HCT116 (cell line): ENCODE measurements around the gene CUL4A. TPM values are rescaled to one million over a fixed set of nuclear protein-coding genes. Genes with fewer than 3 reads are reported as not detected.

Source experiments
- ATAC-seq: fragments of 200-7000 bp; cut with Tn5 transposase; 2 replicates; pipeline ENCODE4 v1.9.1; 2020; ENCODE audit warnings: mild to moderate bottlenecking, moderate library complexity
- BruUV-seq: library from RNA; stranded (reverse); fragments of 400-500 nt; replicated peaks from 2 replicates; lab custom pipeline; 2021; lab: Mats Ljungman, UMichigan
- CTCF ChIA-PET: fragments of 300-600 bp; sonication (Branson Sonifier 250); formaldehyde crosslinking; loops from one replicate; lab custom pipeline; 2021; ENCODE audit warnings: antibody characterized with exemption; lab: Charles Lee
- POLR2A ChIA-PET: fragments of 300-600, 350-600 bp; sonication (Branson Sonifier 250); formaldehyde crosslinking; loops from one replicate; lab custom pipeline; 2021; ENCODE audit warnings: antibody characterized with exemption; lab: Charles Lee
- RAD21 ChIA-PET, 2 experiments: fragments of 300-600 bp; sonication (Branson Sonifier 250); formaldehyde crosslinking; loops; one replicate each; lab custom pipeline; 2023; ENCODE audit warnings: low total read pairs in 2 of 2; ENCODE audit not compliant: uncharacterized antibody in 2 of 2, unreplicated experiment in 2 of 2, low non-redundant PET in 1 of 2; lab: Charles Lee
- DNase-seq: peaks from one replicate; pipeline ENCODE4 v3.0.0-alpha.2; 2010; ENCODE audit warnings: low read depth, low spot score
- H2AFZ ChIP-seq: fragments of 200-600 bp; shearing (Covaris generic), sonication (generic); 2 replicates; pipeline ENCODE4 v1.6.1; 2017; ENCODE audit warnings: low read depth, mixed run types, mixed read lengths, antibody characterized with exemption, low read length; ENCODE audit not compliant: poor library complexity, severe bottlenecking
- H3K27ac ChIP-seq: 2 replicates; pipeline ENCODE4 v1.5.1; 2012; ENCODE audit warnings: low read depth, low read length
- H3K27me3 ChIP-seq: fragments of 200-600 bp; sonication (generic); 2 replicates; pipeline ENCODE4 v1.6.1; 2016; ENCODE audit warnings: mixed run types, low read length, mixed read lengths; ENCODE audit not compliant: insufficient read depth
- H3K36me3 ChIP-seq, 2 experiments: fragments of 200-500 bp in 1 of 2; fragments of 200-600 bp in 1 of 2; sonication (Bioruptor generic) in 1 of 2; sonication (generic) in 1 of 2; 2 replicates each; pipeline versions ENCODE4 v1.5.1 to v1.6.1; 2014 to 2016; ENCODE audit warnings: low read length in 2 of 2, inconsistent platforms in 1 of 2, mixed read lengths in 1 of 2, mixed run types in 1 of 2; ENCODE audit not compliant: insufficient read depth in 2 of 2, control insufficient read depth in 1 of 2
- H3K4me1 ChIP-seq, 2 experiments: fragments of 200-600 bp in 1 of 2; sonication (generic) in 1 of 2; 2 replicates each; pipeline versions ENCODE4 v1.5.1 to v1.6.1; 2012 to 2017; ENCODE audit warnings: low read length in 2 of 2, inconsistent platforms in 1 of 2, mild to moderate bottlenecking in 1 of 2, mixed read lengths in 1 of 2, mixed run types in 1 of 2, moderate library complexity in 1 of 2; ENCODE audit not compliant: insufficient read depth in 2 of 2, control insufficient read depth in 1 of 2
- H3K4me2 ChIP-seq: fragments of 200-600 bp; sonication (generic); 2 replicates; pipeline ENCODE4 v1.6.1; 2017; ENCODE audit warnings: mixed run types, low read length, mixed read lengths
- H3K4me3 ChIP-seq, 2 experiments: fragments of 200-600 bp in 1 of 2; sonication (generic) in 1 of 2; replicated peaks in 1 of 2; 2 replicates each; pipeline ENCODE4 v1.5.1; 2011 to 2016; ENCODE audit warnings: low read length in 2 of 2, control low read depth in 1 of 2, low read depth in 1 of 2, mild to moderate bottlenecking in 1 of 2, mixed read lengths in 1 of 2, mixed run types in 1 of 2
- H3K79me2 ChIP-seq: fragments of 200-600 bp; sonication (generic); 2 replicates; pipeline ENCODE4 v1.6.1; 2017; ENCODE audit warnings: mild to moderate bottlenecking, mixed run types, low read length, moderate library complexity, mixed read lengths; ENCODE audit not compliant: insufficient read depth
- H3K9ac ChIP-seq: fragments of 200-600 bp; sonication (generic); 2 replicates; pipeline ENCODE4 v1.6.1; 2016; ENCODE audit warnings: low read length, mixed read lengths
- H3K9me2 ChIP-seq: fragments of 200-600 bp; sonication (generic), shearing (Covaris generic); 2 replicates; pipeline ENCODE4 v1.6.1; 2017; ENCODE audit warnings: mixed run types, mild to moderate bottlenecking, moderate library complexity; ENCODE audit not compliant: insufficient read depth
- H3K9me3 ChIP-seq, 2 experiments: fragments of 200-500 bp in 1 of 2; fragments of 200-600 bp in 1 of 2; sonication (Bioruptor generic) in 1 of 2; sonication (generic) in 1 of 2; 2 replicates each; pipeline ENCODE4 v1.6.1; 2014 to 2017; ENCODE audit warnings: low read length in 2 of 2, mixed read lengths in 2 of 2, inconsistent platforms in 1 of 2, low read depth in 1 of 2, mild to moderate bottlenecking in 1 of 2, mixed run types in 1 of 2, moderate library complexity in 1 of 2; ENCODE audit not compliant: control insufficient read depth in 1 of 2, insufficient read depth in 1 of 2
- H4K20me1 ChIP-seq: fragments of 200-600 bp; sonication (generic), shearing (Covaris generic); 2 replicates; pipeline ENCODE4 v1.6.1; 2017; ENCODE audit warnings: mixed run types, mild to moderate bottlenecking, moderate library complexity; ENCODE audit not compliant: insufficient read depth
- CBX3 ChIP-seq: IDR thresholded peaks from 2 replicates; pipeline ENCODE4 v1.6.1; 2012; ENCODE audit warnings: low read depth
- CEBPB ChIP-seq: IDR thresholded peaks from 2 replicates; pipeline ENCODE4 v1.6.1; 2012; ENCODE audit warnings: low read depth
- CTCF ChIP-seq, 3 experiments: fragments of 200-600 bp in 1 of 3; sonication (generic) in 1 of 3; IDR thresholded peaks in 2 of 3; conservative IDR thresholded peaks in 1 of 3; 2 replicates each; pipeline ENCODE4 v1.5.1; 2012 to 2017; ENCODE audit warnings: low read depth in 2 of 3, low read length in 2 of 3, antibody characterized with exemption in 1 of 3, borderline replicate concordance in 1 of 3, control low read depth in 1 of 3, mild to moderate bottlenecking in 1 of 3, mixed read lengths in 1 of 3, mixed run types in 1 of 3, moderate library complexity in 1 of 3; ENCODE audit not compliant: insufficient read depth in 1 of 3
- EGR1 ChIP-seq: IDR thresholded peaks from 2 replicates; pipeline ENCODE4 v1.6.1; 2012; ENCODE audit warnings: low read depth
- ELF1 ChIP-seq: IDR thresholded peaks from 2 replicates; pipeline ENCODE4 v1.6.1; 2012; ENCODE audit warnings: low read depth, borderline replicate concordance
- FOSL1 ChIP-seq: IDR thresholded peaks from 2 replicates; pipeline ENCODE4 v1.6.1; 2012; ENCODE audit warnings: low read depth
- JUND ChIP-seq: IDR thresholded peaks from 2 replicates; pipeline ENCODE4 v1.6.1; 2012
- POLR2A ChIP-seq: IDR thresholded peaks from 2 replicates; pipeline ENCODE4 v1.7.0; 2011; ENCODE audit warnings: borderline replicate concordance; ENCODE audit not compliant: insufficient read depth, insufficient read length; ENCODE audit errors: extremely low read depth
- POLR2AphosphoS5 ChIP-seq: IDR thresholded peaks from 2 replicates; pipeline ENCODE4 v1.6.1; 2011; ENCODE audit warnings: mild to moderate bottlenecking, low read depth, low read length, moderate library complexity
- SIN3A ChIP-seq: IDR thresholded peaks from 2 replicates; pipeline ENCODE4 v1.6.1; 2012; ENCODE audit warnings: low read depth
- TCF7L2 ChIP-seq: IDR thresholded peaks from 2 replicates; pipeline ENCODE4 v1.7.0; 2011; ENCODE audit warnings: borderline replicate concordance, inconsistent platforms; ENCODE audit not compliant: insufficient read depth, insufficient read length; ENCODE audit errors: extremely low read depth
- YY1 ChIP-seq: IDR thresholded peaks from 2 replicates; pipeline ENCODE4 v1.6.1; 2011; ENCODE audit warnings: low read length, low read depth, moderate library complexity, mild to moderate bottlenecking; ENCODE audit not compliant: insufficient replicate concordance; ENCODE audit errors: extremely low read depth
- ZFX ChIP-seq: fragments of 450-650 bp; IDR thresholded peaks from 2 replicates; pipeline ENCODE4 v1.6.1; 2017
- ZNF274 ChIP-seq: fragments of 200-500 bp; sonication (Bioruptor generic); IDR thresholded peaks from 2 replicates; pipeline ENCODE4 v1.6.1; 2014; ENCODE audit warnings: mild to moderate bottlenecking, low read depth, low read length, inconsistent platforms
- intact Hi-C: fragments of 100-400 bp; cut with micrococcal nuclease; formaldehyde crosslinking; loops from 2 replicates; pipeline ENCODE4 v1.10.0; 2022
- total RNA-seq: library from RNA; stranded (reverse); gene quantifications from one replicate; pipeline ENCODE4 v1.2.1, GENCODE V29; 2021; ENCODE audit not compliant: unreplicated experiment

The CUL4A gene
- total RNA-seq, 1 experiment from 2014 or later: 76.5 TPM

- Histone ChIP-seq H3K4me3 (peak overlapping the region; percentile 32 to 33), H3K27me3 (peaks cover 8% of the 10 kb centered on the region; the same call in 1 of the 2 replicates), H2AFZ (peak overlapping the region; percentile 68), H3K4me1 (peaks cover 6 to 21% of the 10 kb centered on the region in 2 experiments; a peak in 3 of 4 replicates), H3K79me2 (no peaks in the 10 kb centered on the region), H4K20me1 (no peaks in the 10 kb centered on the region), H3K9me2 (no peaks in the 10 kb centered on the region)
- DNase-seq (no peak), ATAC-seq (peak; percentile 20; the same call in 1 of the 2 replicates)
- CTCF ChIA-PET: no interaction called here
- no TSS peak for BruUV-seq
- POLR2A ChIA-PET: interaction anchor here (0.6 kb wide), 1 partner anchor 295 kb away, joined by 4 read pairs; no protein-coding TSS in a partner anchor
- no peak for TF ChIP-seq ZFX
- TF ChIP-seq, all 23 proteins: peak for 0
- intact Hi-C loops: no loop called here
- Histone ChIP-seq H3K9me3 (no peaks in the 10 kb centered on the region), H3K9ac (peak overlapping the region; percentile 47), H3K27ac (no peak overlapping the region), H3K36me3 (no peaks in the 10 kb centered on the region), H3K4me2 (peak overlapping the region; percentile 69)
- RAD21 ChIA-PET: no interaction called here
These were observed 82.8 kb downstream of the CUL4A start for GRCh38 chr13:113292021-113292862.

- no peaks in the 10 kb centered on the region for H3K9me3 ChIP-seq
- ChIA-PET CTCF (no interaction called here), POLR2A (interaction anchor here (0.6 kb wide), 1 partner anchor 165 kb away, joined by 4 read pairs; no protein-coding TSS in a partner anchor), RAD21 (no interaction called here)
- intact Hi-C loops: no loop called here
- H2AFZ ChIP-seq: no peak overlapping the region
- no peak overlapping the region for H3K4me3 ChIP-seq
- H3K27ac ChIP-seq: no peak overlapping the region
- no TSS peak for BruUV-seq
- H4K20me1 ChIP-seq: peaks cover 3% of the 10 kb centered on the region; the same call in 1 of the 2 replicates
- no peak for DNase-seq
- H3K79me2 ChIP-seq: peaks cover 14% of the 10 kb centered on the region
- TF ChIP-seq CBX3 (no peak), EGR1 (no peak), ELF1 (no peak), SIN3A (no peak), POLR2AphosphoS5 (no peak), YY1 (no peak), FOSL1 (no peak), CTCF (IDR thresholded peaks at IDR 0.05 in 2 of 3, conservative IDR thresholded peaks at IDR 0.05 in 1 of 3; ENCODE audit: borderline replicate concordance in 1 of 3, insufficient read depth in 1 of 3, low read depth in 2 of 3, low read length in 2 of 3) (no peak), CEBPB (no peak), TCF7L2 (no peak), POLR2A (no peak), JUND (no peak), ZNF274 (no peak)
- H3K27me3 ChIP-seq: peaks cover 8% of the 10 kb centered on the region; the same call in 1 of the 2 replicates
- H3K9me2 ChIP-seq: no peaks in the 10 kb centered on the region
- no peak overlapping the region for H3K9ac ChIP-seq
- ATAC-seq: no peak
- H3K4me1 ChIP-seq: peaks cover 10 to 29% of the 10 kb centered on the region in 2 experiments; a peak in 3 of 4 replicates
- no peak overlapping the region for H3K4me2 ChIP-seq
- no peaks in the 10 kb centered on the region for H3K36me3 ChIP-seq
These were observed 84.3 kb downstream of the CUL4A start for GRCh38 chr13:113293686-113294085.
